ENCODE results near the gene ARMC7. TPM values are rescaled to one million over a fixed set of nuclear protein-coding genes. Genes with fewer than 3 reads are reported as not detected.

Gene ARMC7
- total and polyA plus RNA-seq, 10 of the 15 experiments (the other 5 are each of a cell fraction or from before 2014, with no cell fraction given), result 1.5 to 19.8 (median 6.3) TPM

DNA sequence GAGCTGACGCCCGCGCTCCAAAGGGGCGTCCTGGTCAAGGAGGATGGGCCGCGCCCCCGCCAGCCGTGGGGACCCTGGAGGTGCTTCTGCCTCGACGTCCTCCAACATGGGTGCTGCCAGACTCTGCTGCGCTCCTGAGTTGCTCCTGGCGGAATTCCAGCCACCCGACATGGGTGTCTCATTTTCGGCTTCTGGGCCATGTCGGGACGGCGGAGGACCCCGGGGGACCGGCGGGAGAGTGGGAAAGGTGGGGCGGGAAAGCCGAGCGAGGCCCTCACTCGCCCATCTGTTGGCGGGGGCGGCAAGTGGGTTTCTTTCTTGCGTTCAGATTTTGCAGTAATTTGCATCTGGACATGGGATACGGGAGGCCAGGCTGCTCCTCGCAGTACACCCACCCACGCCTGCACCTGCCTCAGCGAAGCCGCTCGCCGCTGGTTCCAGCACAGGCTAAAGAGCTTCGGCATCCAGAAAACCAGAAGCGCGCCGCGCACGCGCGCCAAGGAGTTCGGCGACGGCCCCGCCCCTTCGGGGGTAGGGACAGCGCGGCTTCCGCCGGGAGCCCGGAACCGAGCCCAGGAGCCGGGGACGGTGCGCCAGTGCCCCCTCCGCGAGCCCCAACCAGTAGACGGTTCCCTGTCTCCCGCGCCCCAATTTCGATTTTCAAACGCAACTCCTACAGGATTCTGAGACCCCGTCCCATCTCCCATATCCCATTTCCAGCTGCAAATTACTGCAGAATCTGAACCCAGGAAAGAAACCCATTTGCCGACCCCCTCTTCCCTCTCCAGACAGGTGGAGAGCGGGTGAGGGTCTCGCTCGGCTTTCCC, at the start of gene ARMC7 (continued):
- TF ChIP-seq ZNF687 (IDR thresholded peaks at IDR 0.05) (peak; percentile 73), CBX5 (IDR thresholded peaks at IDR 0.05; ENCODE audit: low read depth) (no peak), TCF3 (IDR thresholded peaks at IDR 0.05; ENCODE audit: borderline replicate concordance, insufficient read depth, low read depth, low read length) (0 out of 2 replicates have a peak, but pooled peaks have one; percentile 34), MTA3 (IDR thresholded peaks at IDR 0.05; ENCODE audit: borderline replicate concordance, low read length) (no peak), MEF2B (IDR thresholded peaks at IDR 0.05; ENCODE audit: partially characterized antibody, poor library complexity, severe bottlenecking) (no peak), IKZF1 (conservative IDR thresholded peaks at IDR 0.05) (peak; percentile 83), LARP7 (IDR thresholded peaks at IDR 0.05) (peak; percentile 67; the same call in 1 of the 2 replicates), KDM1A (IDR thresholded peaks at IDR 0.05; ENCODE audit: borderline replicate concordance) (no peak), NR2F1 (conservative IDR thresholded peaks at IDR 0.05) (peak; percentile 20; the same call in 1 of the 2 replicates), SIN3A (IDR thresholded peaks at IDR 0.05; ENCODE audit: low read depth, low read length) (peak; percentile 71; the same call in 1 of the 2 replicates), SMARCA5 (IDR thresholded peaks at IDR 0.05) (0 out of 2 replicates have a peak, but pooled peaks have one; percentile 33), TCF7 (IDR thresholded peaks at IDR 0.05; ENCODE audit: borderline replicate concordance) (no peak), CEBPB (IDR thresholded peaks at IDR 0.05; ENCODE audit: borderline replicate concordance in 1 of 2, low read depth in 2 of 2, low read length in 2 of 2) (no peak), CUX1 (IDR thresholded peaks at IDR 0.05; ENCODE audit: insufficient replicate concordance, low read depth, low read length) (no peak)
- TF ChIP-seq, protein P1, sequence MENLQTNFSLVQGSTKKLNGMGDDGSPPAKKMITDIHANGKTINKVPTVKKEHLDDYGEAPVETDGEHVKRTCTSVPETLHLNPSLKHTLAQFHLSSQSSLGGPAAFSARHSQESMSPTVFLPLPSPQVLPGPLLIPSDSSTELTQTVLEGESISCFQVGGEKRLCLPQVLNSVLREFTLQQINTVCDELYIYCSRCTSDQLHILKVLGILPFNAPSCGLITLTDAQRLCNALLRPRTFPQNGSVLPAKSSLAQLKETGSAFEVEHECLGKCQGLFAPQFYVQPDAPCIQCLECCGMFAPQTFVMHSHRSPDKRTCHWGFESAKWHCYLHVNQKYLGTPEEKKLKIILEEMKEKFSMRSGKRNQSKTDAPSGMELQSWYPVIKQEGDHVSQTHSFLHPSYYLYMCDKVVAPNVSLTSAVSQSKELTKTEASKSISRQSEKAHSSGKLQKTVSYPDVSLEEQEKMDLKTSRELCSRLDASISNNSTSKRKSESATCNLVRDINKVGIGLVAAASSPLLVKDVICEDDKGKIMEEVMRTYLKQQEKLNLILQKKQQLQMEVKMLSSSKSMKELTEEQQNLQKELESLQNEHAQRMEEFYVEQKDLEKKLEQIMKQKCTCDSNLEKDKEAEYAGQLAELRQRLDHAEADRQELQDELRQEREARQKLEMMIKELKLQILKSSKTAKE (IDR thresholded peaks at IDR 0.05; ENCODE audit: low read depth, poor library complexity, severe bottlenecking), result no peak

All from GM12878 (cell line).